ENCODE results near the gene ADD2. TPM values are rescaled to one million over a fixed set of nuclear protein-coding genes. Genes with fewer than 3 reads are reported as not detected.

Gene ADD2
- total and polyA plus RNA-seq, 2 experiments from 2014 or later = 34.6 to 223 TPM

GRCh38 chr2:70687461-70687795 is 80.6 kb downstream of the ADD2 start:
- Histone ChIP-seq H3K27ac (ENCODE audit: low read depth) (peak overlapping the region; percentile 78), H3K79me2 (replicated peaks; ENCODE audit: insufficient read depth) (no peaks in the 10 kb centered on the region), H3F3A (replicated peaks; ENCODE audit: low read depth) (peaks cover 4% of the 10 kb centered on the region; the same call in 1 of the 2 replicates), H3K4me1 (ENCODE audit: insufficient read depth) (peaks cover 6% of the 10 kb centered on the region), H3K36me3 (ENCODE audit: insufficient read depth) (peaks cover 64% of the 10 kb centered on the region), H3K4me3 (no peak overlapping the region), H4K20me1 (replicated peaks; ENCODE audit: insufficient read depth) (peaks cover 9% of the 10 kb centered on the region), H3K4me2 (0 out of 2 replicates have a peak overlapping the region, but pooled peaks have one; percentile 48), H3K9me2 (ENCODE audit: insufficient read depth) (no peaks in the 10 kb centered on the region; the same call in 1 of the 2 replicates), H2AFZ (no peak overlapping the region), H3K27me3 (ENCODE audit: insufficient read depth) (no peaks in the 10 kb centered on the region)
- Mint-ChIP-seq H3K27me3 (ENCODE audit: insufficient read depth, low read depth, poor library complexity) (peaks cover 6% of the 10 kb centered on the region), H3K4me3 (no peak overlapping the region; the same call in 2 of the 3 replicates), H3K4me1 (peaks cover 13% of the 10 kb centered on the region), H3K9me3 (no peaks in the 10 kb centered on the region), H3K27ac (peak overlapping the region; percentile 85), H3K36me3 (ENCODE audit: low read depth) (peaks cover 94% of the 10 kb centered on the region)
- DNase-seq (ENCODE audit: low spot score) (no peak), ATAC-seq (no peak)
- TF ChIP-seq CREB1 (CRISPR knock-in tag; IDR thresholded peaks at IDR 0.05; ENCODE audit: low read depth) = no peak
- TF ChIP-seq ZNF331 (CRISPR knock-in tag; IDR thresholded peaks at IDR 0.05; ENCODE audit: low read depth) = no peak
- TF ChIP-seq, protein P1, sequence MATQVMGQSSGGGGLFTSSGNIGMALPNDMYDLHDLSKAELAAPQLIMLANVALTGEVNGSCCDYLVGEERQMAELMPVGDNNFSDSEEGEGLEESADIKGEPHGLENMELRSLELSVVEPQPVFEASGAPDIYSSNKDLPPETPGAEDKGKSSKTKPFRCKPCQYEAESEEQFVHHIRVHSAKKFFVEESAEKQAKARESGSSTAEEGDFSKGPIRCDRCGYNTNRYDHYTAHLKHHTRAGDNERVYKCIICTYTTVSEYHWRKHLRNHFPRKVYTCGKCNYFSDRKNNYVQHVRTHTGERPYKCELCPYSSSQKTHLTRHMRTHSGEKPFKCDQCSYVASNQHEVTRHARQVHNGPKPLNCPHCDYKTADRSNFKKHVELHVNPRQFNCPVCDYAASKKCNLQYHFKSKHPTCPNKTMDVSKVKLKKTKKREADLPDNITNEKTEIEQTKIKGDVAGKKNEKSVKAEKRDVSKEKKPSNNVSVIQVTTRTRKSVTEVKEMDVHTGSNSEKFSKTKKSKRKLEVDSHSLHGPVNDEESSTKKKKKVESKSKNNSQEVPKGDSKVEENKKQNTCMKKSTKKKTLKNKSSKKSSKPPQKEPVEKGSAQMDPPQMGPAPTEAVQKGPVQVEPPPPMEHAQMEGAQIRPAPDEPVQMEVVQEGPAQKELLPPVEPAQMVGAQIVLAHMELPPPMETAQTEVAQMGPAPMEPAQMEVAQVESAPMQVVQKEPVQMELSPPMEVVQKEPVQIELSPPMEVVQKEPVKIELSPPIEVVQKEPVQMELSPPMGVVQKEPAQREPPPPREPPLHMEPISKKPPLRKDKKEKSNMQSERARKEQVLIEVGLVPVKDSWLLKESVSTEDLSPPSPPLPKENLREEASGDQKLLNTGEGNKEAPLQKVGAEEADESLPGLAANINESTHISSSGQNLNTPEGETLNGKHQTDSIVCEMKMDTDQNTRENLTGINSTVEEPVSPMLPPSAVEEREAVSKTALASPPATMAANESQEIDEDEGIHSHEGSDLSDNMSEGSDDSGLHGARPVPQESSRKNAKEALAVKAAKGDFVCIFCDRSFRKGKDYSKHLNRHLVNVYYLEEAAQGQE (IDR thresholded peaks at IDR 0.05; ENCODE audit: unreplicated experiment) = no peak
- no peak for TF ChIP-seq EZH2 (IDR thresholded peaks at IDR 0.05; ENCODE audit: low read depth, unreplicated experiment)
- no peak for TF ChIP-seq ZNF114 (CRISPR knock-in tag; IDR thresholded peaks at IDR 0.05)
- no peak for TF ChIP-seq CTCF (conservative IDR thresholded peaks at IDR 0.05; ENCODE audit: low read depth in 2 of 2)
- TF ChIP-seq EZH2phosphoT487 (IDR thresholded peaks at IDR 0.05; ENCODE audit: unreplicated experiment) = no peak
- TF ChIP-seq NANOG (IDR thresholded peaks at IDR 0.05; ENCODE audit: borderline replicate concordance) = no peak
- TF ChIP-seq ZNF462 (CRISPR knock-in tag; IDR thresholded peaks at IDR 0.05) = no peak
- TF ChIP-seq, protein P2, sequence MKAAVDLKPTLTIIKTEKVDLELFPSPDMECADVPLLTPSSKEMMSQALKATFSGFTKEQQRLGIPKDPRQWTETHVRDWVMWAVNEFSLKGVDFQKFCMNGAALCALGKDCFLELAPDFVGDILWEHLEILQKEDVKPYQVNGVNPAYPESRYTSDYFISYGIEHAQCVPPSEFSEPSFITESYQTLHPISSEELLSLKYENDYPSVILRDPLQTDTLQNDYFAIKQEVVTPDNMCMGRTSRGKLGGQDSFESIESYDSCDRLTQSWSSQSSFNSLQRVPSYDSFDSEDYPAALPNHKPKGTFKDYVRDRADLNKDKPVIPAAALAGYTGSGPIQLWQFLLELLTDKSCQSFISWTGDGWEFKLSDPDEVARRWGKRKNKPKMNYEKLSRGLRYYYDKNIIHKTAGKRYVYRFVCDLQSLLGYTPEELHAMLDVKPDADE (IDR thresholded peaks at IDR 0.05) = no peak
- no peak for TF ChIP-seq POLR2AphosphoS5 (IDR thresholded peaks at IDR 0.05; ENCODE audit: low read depth)
- no peak for TF ChIP-seq STAT1 (IDR thresholded peaks at IDR 0.05; ENCODE audit: unreplicated experiment)
- no peak for TF ChIP-seq JUNB (IDR thresholded peaks at IDR 0.05; ENCODE audit: unreplicated experiment)

Measured in GM23338 (cell line).